GM12874 (cell line): ENCODE data around the gene MAB21L4.

Experiments used
- CTCF ChIP-seq: IDR thresholded peaks from 2 replicates; pipeline ENCODE4 v1.5.1; 2011; ENCODE audit warnings: low read depth, mild to moderate bottlenecking, control low read depth, low read length, moderate library complexity; ENCODE audit not compliant: insufficient read depth

Gene MAB21L4

GRCh38 chr2:240875228-240876034 lies 20.5 kb downstream of the MAB21L4 start:
- no peak for TF ChIP-seq CTCF

GRCh38 chr2:240874715-240875227 lies 21.2 kb downstream of the MAB21L4 start:
- no peak for TF ChIP-seq CTCF

- TF ChIP-seq CTCF, result no peak
These were observed 21.9 kb downstream of the MAB21L4 start for GRCh38 chr2:240873805-240874714.

- no peak for TF ChIP-seq CTCF
These were observed 22.7 kb downstream of the MAB21L4 start for GRCh38 chr2:240873098-240873788.

- no peak for TF ChIP-seq CTCF
These were observed 23.4 kb downstream of the MAB21L4 start for GRCh38 chr2:240872317-240873097.

DNA sequence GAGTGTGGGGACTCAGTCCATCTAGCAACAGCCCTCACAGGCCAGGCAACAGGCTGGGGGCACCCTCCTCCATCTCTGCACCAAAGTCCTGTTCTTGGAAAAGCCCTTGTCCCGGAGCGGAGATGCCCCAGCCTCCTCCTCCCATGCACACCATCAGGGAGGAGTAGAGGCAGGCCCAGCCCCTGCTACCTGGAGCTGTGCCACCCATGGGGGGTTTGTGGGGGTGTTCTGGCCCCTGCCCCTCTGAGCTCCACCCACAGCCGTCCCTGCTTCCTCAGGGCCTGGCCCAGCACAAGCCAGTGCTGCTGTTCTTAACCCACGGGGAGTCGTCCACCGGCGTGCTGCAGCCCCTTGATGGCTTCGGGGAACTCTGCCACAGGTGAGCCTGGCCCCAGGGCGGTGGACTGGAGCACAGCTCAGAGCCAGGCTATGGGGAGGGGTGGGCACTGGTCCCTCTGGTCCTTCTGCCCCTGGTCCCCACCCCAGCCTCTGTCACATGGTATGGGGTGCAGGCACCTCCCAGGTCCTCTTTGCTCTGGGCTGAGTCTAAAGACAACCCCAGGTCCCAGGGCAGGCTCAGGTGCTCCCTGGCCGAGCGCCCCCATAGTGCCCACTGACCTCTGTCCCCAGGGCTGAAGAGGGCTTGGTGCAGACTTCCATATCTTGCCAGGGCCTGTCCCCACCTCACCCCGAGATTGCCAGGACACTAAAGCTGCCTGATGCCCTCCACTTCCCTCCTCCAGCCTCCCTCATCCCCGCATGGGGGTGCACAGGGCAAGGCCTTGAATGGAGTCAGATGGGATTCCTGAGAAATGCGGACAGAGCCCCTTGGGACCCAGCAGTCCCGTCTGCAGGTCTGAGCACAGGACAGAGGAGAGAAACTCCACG lies 24.6 kb downstream of the MAB21L4 start:
- TF ChIP-seq CTCF, result no peak
